GM21360 (cell line): ENCODE measurements around the gene GPBP1L1.
A peak's percentile ranks its signal among the peaks of the same experiment; 100 is the strongest.
"Not testable (repeated sequence)": the region's sequence is repeated elsewhere in the genome, so short reads cannot be mapped to it uniquely, and the experiment has no call there.

Experiments used
- ATAC-seq: cut with Tn5 transposase; IDR thresholded peaks from one replicate; pipeline ENCODE4 v1.9.1; 2021; ENCODE audit warnings: mild to moderate bottlenecking, moderate library complexity; ENCODE audit not compliant: unreplicated experiment

Gene GPBP1L1

DNA sequence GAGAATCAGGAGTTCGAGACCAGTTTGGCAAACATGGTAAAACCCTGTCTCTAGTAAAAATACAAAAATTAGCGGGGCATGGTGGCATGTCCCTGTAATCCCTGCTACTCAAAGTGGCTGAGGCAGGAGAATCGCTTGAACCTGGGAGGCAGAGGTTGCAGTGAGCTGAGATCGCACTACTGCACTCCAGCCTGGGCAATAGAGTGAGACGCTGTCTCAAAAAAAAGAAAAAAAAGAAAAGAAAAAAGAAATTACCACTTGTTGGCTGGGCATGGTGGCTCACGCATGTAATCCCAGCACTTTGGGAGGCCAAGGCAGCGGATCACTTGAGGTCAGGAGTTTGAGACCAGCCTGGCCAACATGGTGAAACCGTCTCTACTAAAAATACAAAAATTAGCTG, 89.6 kb downstream of the GPBP1L1 start:
- not testable (repeated sequence) for ATAC-seq

DNA sequence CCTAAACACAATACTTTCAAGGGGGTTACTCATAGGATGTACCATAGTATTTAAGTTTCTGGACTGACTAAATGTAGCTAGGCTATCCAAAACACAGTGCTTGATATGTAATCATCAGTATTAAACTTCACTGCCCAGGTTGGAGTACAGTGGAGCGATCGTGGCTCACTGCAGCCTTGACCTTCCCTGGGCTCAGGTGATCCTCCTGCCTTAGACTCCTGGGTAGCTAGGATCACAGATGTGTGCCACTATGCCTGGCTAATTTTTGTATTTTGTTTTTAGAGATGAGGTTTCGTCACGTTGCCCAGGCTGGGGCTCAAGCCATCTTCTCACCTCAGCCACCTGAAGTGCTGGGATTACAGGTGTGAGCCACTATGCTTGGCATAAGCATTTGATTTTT, 91.9 kb downstream of the GPBP1L1 start:
- no peak for ATAC-seq

GRCh38 chr1:45589861-45590260, 96.5 kb downstream of the GPBP1L1 start:
- ATAC-seq: no peak

GRCh38 chr1:45586769-45587168, 99.6 kb downstream of the GPBP1L1 start:
- ATAC-seq: no peak

GRCh38 chr1:45585496-45586075, 100.7 kb downstream of the GPBP1L1 start:
- ATAC-seq: no peak

DNA sequence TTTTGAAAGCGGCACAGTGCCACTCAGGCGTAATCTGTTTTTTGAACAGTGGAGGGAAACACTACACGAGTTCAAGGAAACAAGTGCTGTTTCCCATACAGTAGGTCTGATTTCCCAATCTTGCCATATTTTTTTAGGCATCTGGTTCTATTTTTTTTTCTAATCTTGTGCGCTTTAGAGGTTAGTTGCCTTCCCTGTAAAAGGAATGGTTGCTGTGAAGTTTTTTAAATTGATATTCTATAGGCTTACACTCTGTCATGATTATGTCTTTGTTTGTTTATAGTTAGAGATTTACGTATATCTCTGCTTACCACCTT, 101.3 kb downstream of the GPBP1L1 start:
- no peak for ATAC-seq

- ATAC-seq: no peak
These were observed 101.8 kb downstream of the GPBP1L1 start for GRCh38 chr1:45584351-45585109.

DNA sequence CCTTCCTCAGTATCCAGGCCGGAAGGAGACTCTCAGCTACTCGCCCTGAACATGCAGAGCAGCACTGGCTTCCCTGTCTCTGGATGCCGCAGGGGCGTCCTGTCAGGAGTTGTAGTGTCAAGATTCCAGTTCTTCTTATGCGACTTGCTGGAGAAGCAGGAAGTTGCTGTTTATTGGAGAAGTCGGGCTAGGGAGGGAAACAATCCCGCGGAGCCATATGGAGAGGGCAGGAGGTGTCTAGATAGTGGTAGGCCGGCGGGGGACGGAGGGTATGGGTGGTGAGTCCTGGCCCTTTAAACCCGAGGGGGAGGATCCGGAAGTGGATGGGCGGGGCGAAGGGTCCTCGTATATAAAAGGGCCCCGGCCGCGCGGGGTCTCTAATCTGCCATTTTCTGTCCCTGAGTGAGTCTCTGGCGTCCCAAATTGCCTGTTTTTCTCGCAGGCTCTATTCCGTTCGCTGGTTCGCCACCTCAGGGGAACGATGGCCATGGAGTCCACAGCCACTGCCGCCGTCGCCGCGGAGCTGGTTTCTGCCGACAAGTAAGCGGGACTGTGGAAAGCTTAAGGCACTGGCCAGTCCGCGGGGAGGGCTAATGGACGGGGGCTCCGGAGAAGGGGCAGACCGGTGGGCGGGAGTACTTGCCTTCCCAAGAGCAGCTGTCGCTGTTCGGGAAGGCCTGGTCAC, 102.5 kb downstream of the GPBP1L1 start, which contains the start of gene NASP:
Gene NASP, plus strand, starts transcription at position 376 of the 685 bp plus-strand sequence. Its CDS starts 106 bp downstream, at position 482.
- peak; percentile 39 for ATAC-seq

DNA sequence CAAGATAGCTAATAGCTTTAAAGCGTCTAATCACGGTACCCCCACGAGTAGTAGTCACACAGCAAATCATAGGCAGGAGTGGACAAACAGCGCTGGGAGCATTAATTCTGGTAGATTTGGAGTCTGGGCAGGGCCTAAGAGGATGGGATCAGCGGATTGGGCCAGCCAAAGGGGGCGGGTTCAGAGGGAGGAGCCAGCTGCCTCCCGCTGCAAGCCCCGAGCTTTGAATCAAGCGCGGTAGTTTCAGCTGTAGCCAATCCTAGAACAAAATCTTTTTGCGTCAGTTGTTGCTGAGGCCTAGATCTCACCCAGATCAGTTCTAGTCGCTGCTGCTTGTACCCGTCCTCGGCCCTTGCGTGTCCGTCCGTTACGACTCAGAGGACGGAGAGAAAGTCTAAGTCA, 103.1 kb downstream of the GPBP1L1 start:
- ATAC-seq: peak; percentile 64
